ENCODE measurements around the gene PAK2.
A peak's percentile ranks its signal among the peaks of the same experiment; 100 is the strongest.

DNA sequence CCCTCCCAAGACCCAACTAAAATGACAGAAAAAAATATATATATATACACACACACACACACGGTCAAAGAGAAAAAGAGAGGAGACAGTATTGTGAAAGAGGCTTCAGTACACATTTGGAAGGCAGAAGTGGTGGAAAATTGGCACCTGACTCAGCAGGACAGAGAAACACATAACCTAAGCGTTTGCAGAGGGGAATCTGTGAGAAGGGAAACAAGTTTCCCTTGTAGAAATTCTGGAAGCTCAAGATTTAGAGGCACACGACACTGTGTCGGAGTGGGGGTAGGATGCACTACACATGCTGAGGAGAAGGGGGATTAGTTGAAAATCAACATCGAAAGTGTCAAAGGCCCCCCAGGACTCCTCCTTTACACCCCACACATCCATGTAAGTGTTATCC, 53.1 kb downstream of the PAK2 start:
- TF ChIP-seq, protein P1, sequence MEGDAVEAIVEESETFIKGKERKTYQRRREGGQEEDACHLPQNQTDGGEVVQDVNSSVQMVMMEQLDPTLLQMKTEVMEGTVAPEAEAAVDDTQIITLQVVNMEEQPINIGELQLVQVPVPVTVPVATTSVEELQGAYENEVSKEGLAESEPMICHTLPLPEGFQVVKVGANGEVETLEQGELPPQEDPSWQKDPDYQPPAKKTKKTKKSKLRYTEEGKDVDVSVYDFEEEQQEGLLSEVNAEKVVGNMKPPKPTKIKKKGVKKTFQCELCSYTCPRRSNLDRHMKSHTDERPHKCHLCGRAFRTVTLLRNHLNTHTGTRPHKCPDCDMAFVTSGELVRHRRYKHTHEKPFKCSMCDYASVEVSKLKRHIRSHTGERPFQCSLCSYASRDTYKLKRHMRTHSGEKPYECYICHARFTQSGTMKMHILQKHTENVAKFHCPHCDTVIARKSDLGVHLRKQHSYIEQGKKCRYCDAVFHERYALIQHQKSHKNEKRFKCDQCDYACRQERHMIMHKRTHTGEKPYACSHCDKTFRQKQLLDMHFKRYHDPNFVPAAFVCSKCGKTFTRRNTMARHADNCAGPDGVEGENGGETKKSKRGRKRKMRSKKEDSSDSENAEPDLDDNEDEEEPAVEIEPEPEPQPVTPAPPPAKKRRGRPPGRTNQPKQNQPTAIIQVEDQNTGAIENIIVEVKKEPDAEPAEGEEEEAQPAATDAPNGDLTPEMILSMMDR (conservative IDR thresholded peaks at IDR 0.05; ENCODE audit: low read depth, low read length) = no peak
- TF ChIP-seq POLR2A (IDR thresholded peaks at IDR 0.05; ENCODE audit: low read depth, low read length) = no peak
- TF ChIP-seq MAZ (IDR thresholded peaks at IDR 0.05; ENCODE audit: borderline replicate concordance, low read depth, low read length) = no peak
- peak; percentile 48; the same call in 1 of the 2 replicates for TF ChIP-seq CEBPB (IDR thresholded peaks at IDR 0.05; ENCODE audit: low read depth, low read length)
- TF ChIP-seq RFX5 (IDR thresholded peaks at IDR 0.05; ENCODE audit: low read depth, low read length) = no peak
- peak; percentile 10; the same call in 1 of the 2 replicates for TF ChIP-seq MAFK (IDR thresholded peaks at IDR 0.05; ENCODE audit: low read depth, low read length)
- no peak for TF ChIP-seq RAD21 (IDR thresholded peaks at IDR 0.05; ENCODE audit: low read length)
- TF ChIP-seq SMC3 (IDR thresholded peaks at IDR 0.05; ENCODE audit: low read depth, low read length) = no peak
- no peak for TF ChIP-seq FOS (IDR thresholded peaks at IDR 0.05; ENCODE audit: low read depth, low read length)
- TF ChIP-seq, protein P2, sequence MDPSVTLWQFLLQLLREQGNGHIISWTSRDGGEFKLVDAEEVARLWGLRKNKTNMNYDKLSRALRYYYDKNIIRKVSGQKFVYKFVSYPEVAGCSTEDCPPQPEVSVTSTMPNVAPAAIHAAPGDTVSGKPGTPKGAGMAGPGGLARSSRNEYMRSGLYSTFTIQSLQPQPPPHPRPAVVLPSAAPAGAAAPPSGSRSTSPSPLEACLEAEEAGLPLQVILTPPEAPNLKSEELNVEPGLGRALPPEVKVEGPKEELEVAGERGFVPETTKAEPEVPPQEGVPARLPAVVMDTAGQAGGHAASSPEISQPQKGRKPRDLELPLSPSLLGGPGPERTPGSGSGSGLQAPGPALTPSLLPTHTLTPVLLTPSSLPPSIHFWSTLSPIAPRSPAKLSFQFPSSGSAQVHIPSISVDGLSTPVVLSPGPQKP (IDR thresholded peaks at IDR 0.05; ENCODE audit: borderline replicate concordance, low read depth, low read length) = no peak
